NCI-H2227 (cell line): ENCODE data around the gene CNNM1.

Experiments used
- DNase-seq: peaks from one replicate; lab custom pipeline; 2025; ENCODE audit not compliant: unreplicated experiment; lab: John Stamatoyannopoulos, UW

Gene CNNM1

DNA sequence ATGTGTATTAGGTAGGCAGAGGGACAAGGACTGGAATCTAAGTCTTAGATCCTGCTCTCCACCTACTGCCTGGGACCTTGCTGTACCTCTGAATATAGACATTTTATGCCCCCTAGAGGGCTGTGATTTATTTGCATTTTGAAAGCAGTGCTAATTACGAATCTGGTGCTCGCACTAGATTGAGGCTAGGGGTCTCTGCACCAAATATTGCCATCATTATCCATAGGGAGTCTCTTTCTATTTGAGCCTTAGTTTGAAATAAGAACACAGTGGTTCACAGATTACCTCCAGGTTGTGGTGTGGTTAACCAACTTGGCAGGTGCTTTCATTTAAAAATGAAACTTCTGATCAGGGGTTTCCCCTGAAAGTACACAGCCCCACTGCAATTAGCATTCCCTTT lies 41.8 kb downstream of the CNNM1 start:
- DNase-seq = no peak

DNA sequence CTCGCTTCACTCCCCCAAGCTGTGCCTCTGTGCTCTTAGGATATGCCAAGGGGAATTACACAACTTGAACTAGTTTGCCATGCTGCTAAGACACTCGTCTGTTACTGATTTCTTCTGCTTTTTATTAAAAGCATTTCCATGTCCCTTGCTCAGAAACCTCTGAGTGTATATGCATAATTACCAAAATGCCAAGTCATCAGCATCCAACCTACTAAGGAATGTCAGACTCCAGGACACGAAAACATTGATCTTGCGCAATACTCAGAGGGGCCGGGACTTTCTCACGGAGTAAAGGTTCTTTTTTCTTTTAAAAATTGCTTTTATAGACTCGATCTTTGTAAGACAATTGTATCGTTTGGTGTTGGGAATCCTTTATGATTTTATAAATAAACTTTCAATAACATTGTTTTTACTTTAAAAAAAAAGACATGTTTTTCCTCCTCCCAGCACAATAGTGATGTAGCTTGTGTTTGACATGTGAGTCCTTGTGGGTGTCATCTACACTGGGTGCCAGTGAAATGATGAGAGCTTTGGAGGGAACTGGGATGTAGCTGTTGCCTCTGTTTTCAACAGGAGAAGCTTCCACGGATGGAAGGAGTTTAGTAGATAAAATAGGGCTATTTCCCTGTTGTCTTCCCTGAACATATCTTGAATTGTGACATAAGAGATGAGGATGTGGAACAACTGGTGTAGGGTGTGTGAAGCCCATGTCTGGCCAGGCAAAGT lies 43.6 kb downstream of the CNNM1 start:
- no peak for DNase-seq

DNA sequence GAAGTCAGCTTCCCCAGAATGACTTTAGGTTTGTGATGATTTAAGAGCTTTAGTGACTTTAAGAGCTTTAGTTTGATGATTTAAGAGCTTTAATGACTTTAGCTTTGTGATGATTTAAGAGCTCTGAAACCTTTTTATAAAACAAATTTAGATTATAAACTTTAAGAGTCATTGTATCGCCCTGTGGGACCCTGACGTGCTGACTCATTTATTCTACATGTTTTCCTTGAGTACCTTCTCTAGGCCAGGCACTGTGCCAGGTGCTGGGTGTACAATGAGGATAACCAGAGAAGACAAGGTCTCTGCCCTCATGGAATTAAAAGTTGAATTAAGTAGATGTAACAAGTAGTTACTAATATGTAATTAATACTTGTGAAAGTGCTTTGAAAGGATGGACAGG lies 45.4 kb downstream of the CNNM1 start:
- no peak for DNase-seq

DNA sequence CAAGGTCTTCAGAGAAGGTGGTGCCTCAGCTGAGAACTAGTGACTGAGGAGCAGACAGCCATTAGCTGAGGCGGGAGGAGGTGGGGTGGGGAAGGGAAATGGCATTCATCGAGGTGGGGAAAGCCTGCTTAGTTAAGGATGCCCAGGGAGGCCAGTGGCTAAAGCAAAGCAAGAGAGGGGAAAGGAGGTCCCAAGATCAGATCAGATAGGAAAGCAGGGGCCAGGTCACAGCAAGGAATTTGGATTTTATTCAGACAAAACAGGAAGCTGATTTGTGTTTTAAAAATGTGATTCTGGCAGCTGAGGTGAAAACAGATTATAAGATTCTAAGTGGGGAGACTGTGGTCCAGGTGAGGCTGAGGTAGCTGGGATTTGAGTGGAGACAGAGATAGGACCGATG lies 45.8 kb downstream of the CNNM1 start:
- DNase-seq = no peak

DNA sequence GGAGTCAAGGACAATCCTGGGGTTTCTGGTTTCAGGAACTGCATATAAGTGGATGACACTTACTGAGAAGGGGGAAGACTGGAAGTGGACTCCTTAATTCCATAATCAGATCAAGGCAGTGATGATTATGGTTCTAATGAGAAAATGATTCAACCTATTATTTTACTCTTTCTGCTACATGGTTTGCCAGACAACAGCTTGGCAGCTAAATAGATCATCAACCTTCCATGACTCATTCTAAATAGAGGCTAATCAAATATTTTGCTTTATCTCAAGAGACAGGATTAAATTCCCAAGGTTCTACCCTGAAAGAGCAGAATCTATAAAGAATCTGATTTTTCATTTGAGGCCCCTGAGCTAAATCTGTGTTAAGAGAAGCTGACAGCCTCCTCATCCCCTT lies 46.3 kb downstream of the CNNM1 start:
- DNase-seq = no peak

DNA sequence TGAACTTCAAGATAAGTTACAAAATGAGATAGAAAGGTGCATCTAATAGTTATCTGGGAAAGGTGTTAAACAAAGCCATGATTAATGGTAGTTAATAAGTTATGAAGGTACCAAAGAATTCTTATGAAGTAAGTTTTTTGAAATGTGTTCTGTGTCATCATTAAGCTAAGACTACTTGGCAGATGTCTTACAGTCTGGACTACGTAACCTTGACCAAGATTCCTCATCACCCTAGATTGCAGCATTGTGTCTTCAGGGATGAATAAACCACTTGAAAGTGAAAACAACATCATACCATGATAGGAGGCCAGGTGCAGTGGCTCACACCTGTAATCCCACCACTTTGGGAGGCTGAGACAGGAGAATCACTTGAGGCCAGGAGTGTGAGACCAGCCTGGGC lies 53.0 kb downstream of the CNNM1 start:
- no peak for DNase-seq

DNA sequence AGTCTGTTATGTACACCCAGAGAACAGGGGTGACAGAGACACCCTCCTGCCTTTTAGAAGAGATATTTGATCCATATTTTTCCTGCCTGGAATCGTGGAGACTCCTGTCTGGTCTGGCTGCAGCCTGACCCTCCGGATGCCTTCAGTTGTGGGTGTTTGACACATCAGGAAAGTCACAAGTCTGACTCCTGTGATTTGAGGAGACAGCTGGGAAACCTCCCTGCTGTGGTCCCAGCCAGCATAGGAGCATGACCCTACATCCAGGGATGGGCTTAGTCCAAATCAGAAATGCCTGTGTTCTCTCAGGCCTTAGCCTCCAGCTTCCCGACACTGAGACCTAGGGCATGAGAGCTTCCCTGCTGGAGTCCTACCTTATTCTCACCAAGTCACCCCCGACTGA lies 57.9 kb downstream of the CNNM1 start:
- DNase-seq = no peak

DNA sequence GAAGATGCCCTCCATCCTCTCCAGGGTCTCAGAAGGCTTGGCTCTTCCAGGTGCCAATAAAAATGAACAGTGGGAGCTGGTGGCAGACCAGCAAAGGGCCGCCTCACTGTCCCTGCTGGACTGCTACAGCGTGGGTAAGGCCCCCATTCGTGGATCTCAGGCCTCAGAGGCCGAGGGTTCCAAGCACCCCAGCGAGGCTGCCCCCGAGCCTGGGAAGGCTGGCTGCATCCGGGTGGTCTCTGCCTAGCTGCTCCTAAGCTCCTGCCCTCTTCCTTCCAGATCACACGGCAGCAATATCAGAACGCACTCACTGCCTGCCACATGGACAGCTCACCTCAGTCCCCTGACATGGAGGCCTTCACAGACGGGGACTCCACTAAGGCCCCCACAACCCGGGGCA lies 58.4 kb downstream of the CNNM1 start:
- DNase-seq = no peak

DNA sequence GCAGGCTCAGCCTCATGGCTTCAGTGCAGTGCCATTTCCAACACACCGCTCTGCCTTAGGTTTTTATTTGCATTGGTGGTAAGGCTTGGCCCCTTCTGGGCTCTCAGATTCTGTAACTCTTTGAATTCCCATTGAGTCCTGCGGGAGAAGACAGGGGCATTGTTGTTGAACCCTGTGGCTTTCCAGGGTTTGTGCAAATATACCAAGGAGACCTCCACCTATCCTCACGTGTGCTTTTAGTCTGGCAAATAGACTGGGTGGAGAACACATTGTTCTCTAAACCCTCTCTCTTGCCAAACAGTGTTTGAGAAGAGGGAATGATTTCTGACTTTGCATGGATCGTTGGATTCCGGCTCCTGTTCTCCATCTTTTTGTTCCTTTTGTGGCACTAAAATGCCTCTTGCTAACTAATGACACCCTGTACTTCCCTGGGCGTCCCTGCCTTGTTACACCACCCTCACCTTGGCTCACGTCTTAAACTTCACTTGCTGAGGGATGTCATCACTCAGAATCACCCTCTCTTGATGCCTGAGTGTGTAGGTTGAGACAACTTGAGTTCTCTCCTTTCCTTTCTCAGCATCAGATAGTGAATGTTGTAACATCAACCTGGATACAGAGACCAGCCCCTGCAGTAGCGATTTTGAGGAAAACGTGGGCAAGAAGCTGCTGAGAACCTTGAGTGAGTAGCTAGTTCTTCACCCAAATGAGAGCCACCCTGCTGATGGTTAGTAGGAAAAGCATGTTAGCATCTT lies 60.7 kb downstream of the CNNM1 start:
- no peak for DNase-seq

DNA sequence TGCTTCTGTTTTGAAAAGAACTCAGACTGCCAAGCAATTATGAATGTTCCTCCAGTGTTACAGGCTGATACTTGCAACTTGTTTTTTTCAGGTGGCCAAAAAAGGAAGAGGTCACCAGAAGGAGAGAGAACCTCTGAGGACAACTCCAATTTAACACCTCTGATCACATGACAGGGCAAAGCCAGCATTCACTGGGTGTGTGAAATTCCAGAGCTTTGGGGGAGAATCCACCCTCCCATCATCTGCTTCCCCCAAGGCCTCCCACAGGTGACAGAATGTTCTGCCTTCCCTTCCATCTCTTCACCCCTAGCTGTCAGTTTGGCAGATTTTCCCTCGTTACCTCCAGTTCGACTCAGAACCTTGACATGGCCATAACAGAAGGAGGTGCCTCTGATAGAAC lies 62.2 kb downstream of the CNNM1 start:
- DNase-seq = no peak

DNA sequence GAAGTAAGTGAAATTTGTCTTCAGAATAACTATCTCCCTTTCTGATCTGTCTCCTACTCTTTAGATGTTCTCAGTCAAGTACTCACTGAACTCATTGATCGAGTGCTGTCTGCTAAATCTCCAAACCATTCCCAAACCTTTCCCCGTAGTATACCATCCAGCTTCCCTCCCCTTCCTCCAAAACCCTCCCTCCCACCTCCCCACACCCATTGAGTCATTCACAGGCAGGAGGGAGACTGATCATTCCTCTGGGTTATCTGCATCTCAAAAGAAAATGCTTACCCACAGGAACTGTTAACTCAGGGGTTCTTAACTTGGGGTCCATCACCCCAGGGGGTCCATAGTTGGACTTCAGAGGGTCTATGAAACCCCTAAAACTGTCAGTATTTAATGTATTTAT lies 63.9 kb downstream of the CNNM1 start:
- no peak for DNase-seq

DNA sequence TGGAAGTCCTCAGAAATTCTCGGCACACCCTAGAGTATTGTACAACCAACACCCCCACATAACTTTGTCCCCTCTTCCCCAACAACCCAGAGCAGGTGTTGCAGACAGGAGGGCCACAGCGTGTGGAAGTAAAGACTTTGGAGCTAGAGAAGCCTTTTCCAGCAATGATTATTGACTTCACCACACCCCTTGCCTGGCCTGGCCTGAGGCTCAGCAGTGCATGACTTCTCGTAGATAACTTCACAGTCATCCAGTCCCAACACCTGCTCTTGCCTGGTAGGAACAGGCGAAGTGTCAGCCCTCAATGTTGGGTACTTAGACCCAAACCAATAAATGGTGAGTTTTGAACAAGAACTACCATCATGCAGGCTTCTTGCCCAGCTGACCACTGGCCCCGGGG lies 64.5 kb downstream of the CNNM1 start:
- no peak for DNase-seq

DNA sequence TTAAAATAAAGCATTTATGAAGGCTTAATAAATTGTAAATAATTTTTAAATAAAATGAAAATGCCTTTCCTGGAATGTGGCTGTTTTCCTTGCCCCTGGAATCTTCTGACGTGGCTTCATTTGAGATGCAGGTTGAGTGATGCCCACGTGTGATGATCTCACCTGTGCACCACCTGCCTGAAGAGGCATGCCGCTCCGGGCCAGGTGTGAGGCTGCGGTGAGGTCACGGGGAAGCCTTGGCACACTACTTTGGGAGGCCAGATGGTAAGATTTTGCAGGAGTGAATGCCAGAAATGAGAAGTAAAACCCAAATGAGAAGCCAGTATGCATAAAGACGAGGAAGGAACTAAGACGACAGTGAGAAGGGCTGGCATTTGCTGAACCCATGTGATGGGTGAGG lies 65.1 kb downstream of the CNNM1 start:
- DNase-seq = no peak

DNA sequence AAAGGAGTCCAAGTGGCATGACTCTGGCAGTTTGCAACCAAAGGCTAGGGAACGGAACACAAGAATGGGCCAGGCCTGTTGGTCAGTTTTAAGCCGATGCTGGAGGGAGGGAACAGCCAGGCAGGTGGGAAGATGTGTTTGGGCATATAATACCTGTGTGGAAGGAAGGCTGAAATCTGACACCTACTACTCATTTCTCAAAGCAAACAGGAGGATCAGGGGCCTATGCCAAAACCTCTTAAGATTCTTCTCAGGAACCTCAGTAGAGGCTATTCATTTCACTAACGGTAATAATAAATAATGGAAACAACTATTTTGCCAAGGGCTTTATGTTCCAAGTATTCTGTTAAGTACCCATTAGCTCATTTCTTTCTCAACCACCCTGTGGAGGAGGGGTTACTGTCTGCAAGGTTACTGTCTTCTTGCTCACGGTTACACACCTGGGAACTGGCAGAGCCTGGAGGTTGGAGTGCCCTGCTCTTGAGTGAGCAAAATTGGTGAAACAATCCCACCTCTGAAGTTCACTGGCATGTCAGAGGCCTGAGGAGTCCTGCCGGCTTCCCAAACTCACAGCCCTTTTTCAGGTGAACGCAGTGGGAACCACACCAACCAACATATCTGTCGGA lies 65.7 kb downstream of the CNNM1 start:
- DNase-seq = no peak

DNA sequence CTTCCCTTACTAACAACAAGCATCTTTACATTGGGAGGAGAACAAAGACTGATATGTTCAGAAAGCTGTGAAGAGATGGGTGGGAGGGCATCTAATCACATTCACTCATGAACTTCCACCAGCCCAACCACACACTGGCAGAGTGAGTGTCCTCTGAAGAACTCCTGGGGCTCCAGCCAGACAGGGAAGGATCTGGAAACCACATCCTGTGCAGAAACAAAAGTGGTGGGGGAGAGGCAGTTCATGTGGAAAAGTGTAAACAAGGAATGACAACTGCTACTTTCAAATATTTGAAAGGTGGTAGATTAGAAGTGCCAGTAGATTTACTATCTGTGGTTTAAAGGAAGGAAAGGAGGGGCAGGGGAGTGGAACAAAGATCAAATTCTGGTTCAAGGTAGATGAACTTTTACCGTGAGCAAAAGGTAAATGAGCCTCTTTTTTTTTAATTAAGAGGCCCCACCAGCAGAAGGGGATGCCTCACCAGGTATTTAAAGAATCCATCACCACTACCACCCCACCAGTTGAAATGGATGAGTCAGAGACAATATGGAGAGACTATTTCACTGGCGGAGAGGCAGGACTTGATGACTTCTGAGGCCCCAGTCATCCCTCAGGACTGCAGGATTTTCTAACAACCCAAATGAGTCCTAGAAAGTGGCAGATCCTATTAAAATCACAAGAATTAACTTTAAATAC lies 66.7 kb downstream of the CNNM1 start:
- DNase-seq = no peak

DNA sequence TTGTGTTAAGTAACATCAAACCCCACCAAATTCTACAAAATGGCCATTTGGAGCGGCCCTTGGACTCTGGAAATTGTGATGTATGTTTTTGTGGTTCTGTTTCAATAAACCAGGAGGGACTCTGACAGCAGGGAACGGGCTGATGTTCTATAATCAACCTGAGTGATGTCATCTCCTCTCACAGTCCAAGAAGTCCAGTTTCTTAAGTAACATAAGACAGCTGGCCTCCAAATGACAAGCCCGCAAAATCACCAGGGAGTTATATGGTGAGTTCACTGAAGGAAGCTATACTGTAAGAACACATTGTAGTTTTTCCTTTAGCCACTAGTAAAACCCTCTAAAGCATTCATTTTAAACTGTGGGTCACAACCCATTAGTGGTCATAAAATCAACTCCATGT lies 67.3 kb downstream of the CNNM1 start:
- DNase-seq = no peak

DNA sequence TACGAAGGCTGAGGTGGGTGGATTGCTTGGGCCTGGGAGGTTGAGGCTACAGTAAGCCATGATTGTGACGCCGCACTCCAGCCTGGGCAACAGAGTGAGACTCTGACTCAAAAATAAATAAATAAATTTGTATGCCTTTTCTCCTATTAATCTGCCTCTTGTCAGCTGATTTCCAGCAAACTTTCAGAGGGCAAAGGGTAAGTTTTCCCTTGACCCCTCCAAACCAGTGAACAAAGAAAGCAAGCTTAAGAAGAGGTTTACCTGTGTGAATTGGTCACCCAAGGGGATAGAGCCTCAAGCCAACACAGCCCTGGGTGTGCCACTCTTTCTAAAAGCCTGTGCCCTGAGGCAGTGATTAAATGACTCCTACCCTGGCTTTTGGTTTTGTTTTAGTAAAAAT lies 70.5 kb downstream of the CNNM1 start:
- no peak for DNase-seq

DNA sequence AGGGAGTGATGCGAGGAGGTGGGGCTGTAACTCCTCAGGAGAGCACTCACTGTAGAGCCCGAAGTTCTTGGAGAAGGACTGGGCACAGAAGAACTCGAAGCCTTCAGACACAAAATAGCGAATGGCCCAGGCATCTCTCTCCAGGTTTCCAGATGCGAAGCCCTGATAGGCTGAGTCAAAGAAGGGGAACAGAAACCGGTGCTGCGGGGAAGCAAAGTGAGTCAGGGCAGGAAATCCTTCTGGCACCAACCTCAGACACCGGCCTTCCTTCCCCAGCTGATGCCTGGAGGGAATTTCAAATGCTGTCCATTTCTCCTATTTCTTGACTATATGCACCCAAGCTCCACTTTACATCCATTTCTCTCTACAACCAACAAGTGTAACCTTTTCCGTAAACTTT lies 74.5 kb downstream of the CNNM1 start:
- no peak for DNase-seq

DNA sequence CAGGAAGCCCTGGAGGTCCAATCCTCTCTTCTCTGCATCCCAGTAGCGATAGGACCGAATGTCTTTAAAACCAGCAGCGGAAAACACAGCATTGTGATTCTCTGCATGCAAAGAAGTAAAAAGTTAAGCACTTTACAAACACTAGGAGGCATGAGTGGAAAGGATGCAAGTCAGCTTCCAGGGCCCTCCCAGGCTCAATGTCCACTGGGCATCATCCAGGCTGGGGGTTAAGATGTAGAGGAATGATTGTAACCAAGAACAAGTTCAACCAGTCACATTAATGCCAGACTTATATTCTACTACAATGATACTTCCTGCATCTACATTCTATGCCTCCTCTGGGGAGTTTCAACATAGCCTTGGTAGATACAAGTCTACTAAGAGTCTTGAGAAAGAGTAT lies 77.0 kb downstream of the CNNM1 start:
- DNase-seq = no peak

DNA sequence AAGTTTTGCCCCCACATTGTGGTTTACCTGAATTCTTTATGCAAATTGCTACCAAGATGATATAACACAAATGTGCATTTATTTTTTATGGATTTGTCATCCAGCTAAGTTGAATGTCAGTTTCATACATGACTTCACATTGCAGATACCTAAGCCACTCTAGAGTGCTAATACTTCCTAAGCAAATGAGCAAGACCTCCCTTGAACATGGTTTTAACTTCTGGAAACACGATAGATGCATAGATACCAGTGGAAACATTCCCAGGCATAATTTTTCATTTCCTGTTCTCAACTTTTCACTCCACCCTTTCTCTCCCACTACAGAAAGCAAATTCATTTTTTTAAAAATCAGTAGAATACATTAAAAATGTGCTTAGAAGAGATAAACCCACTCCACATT lies 81.0 kb downstream of the CNNM1 start:
- no peak for DNase-seq

DNA sequence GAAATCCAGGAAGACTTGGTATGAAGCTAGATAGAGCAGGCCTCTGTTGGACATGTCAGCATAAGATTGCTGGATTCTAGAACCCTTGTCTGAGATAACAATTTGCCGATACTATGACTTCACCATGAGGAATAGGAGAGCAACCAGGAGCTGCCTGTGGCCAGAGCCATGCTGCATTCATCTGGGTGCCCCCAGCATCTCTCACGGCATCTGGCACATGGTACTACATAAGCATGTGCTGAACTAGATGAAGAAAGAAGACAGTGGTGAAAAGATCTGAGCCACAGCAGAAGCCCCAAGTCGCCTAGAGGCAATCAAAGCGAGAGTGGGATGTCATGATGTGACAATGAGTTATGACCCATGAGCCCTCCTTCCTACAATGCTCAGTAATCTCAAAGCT lies 81.7 kb downstream of the CNNM1 start:
- no peak for DNase-seq

DNA sequence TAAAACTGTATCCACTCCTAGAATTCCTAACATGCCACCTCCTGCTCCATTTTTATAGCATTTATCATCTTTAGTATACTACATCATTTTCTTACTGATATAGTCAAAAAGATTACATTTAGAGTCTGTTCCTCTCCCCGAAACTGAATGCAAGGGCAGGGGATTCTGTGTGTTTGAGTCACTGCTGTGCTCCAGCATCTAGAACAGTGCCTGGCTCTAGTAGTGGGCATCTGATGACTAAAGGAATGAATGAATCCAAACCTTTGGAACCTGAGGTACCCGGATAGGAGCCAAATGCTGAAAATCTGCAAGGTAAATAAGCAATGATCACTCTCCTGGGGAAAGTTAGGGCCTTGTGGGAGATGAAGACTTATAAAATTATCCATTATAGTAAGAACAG lies 82.4 kb downstream of the CNNM1 start:
- DNase-seq = no peak
